ENCODE results near the gene KRT26.
A peak's percentile ranks its signal among the peaks of the same experiment; 100 is the strongest.
"Not testable (repeated sequence)": the region's sequence is repeated elsewhere in the genome, so short reads cannot be mapped to it uniquely, and the experiment has no call there.

Gene KRT26

GRCh38 chr17:40794466-40794865 is 22.5 kb upstream of the KRT26 start:
- DNase-seq = no peak

- no peak for DNase-seq
Measured at GRCh38 chr17:40793832-40794231, 21.8 kb upstream of the KRT26 start.

- DNase-seq = no peak
Measured at GRCh38 chr17:40791787-40792436, 19.9 kb upstream of the KRT26 start.

- DNase-seq = no peak
Measured at GRCh38 chr17:40791111-40791510, 19.1 kb upstream of the KRT26 start.

DNA sequence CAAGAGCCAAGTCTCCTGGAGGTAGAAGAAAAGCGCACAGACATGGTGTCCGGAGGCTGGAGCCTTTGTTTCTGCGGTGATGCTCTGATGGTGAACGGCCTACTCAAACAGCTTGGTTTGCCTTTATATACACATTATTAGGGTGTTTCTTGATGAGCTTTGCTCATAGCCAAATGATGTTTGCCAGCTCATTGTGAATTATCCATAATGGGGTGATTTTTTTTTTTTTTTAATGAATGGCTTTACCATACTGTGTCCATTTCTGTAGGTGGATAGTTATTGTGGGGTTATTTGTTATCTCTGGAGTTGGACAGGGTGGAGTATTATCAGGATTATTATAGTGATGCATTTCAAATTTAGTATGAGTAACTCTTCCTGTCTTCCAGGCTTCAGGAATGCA is 10.4 kb upstream of the KRT26 start, which contains the start of gene KRT27:
Gene KRT27, minus strand, starts transcription at position 101 of the 400 bp plus-strand sequence. Its CDS starts 57 bp downstream, at position 44.
- no peak for DNase-seq

GRCh38 chr17:40779181-40779909 is 7.3 kb upstream of the KRT26 start:
- DNase-seq = no peak

DNA sequence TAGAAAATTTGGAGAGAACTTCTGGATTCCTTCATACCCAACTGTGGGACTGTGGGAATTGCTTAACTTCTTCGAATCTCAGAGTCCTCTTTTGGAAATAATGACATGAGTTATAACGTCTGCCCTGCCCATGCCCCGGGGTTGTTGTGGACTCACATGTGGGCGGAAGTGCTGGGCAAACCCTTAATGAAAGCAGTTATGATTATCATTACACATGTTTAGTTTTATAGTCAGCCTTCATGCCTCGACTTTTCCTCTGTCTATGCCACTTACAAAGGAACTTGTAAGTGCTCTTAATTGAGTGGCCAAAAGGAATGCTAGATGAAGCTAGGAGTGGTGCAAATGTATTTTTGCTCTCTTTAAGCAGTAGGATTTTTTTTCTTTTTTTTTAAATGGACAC is 6.5 kb upstream of the KRT26 start:
- no peak for DNase-seq

DNA sequence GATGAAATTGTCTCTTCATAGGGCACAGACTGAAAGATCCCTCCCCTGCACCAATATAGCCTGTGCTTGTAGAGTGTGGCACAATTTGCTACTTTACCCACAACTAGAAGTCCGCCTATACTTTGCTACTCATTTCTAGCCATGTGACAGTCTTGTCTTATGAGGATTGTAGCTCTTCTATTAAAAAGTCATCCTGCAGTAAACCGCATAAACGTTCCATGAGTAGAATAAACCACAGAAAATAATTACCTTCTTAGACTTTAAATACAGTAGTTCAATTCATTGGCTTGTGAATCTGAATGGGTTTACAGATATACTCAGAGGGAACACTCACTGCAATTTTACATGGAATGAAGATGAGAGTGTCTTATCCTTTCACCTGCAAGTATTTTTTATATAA is 6.0 kb upstream of the KRT26 start:
- no peak for DNase-seq

DNA sequence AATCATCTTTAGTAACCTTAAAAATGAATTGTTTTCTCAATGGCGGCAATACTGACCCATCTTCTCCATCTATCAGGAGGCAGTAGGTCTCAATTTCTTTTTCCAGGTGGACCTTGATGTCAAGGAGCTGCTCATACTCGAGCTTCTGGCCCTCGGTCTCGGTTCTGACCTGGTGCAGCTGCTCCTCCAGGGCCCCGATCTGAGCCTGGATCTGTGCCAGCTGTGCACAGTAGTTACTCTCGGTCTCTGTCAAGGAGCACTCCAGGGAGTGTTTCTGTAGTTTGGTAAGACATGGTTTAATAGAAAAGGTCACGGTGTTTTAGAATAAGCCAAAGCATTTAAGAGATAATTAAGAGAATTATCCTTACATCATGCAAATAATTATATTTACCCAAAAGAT is 5.5 kb upstream of the KRT26 start:
- no peak for DNase-seq

DNA sequence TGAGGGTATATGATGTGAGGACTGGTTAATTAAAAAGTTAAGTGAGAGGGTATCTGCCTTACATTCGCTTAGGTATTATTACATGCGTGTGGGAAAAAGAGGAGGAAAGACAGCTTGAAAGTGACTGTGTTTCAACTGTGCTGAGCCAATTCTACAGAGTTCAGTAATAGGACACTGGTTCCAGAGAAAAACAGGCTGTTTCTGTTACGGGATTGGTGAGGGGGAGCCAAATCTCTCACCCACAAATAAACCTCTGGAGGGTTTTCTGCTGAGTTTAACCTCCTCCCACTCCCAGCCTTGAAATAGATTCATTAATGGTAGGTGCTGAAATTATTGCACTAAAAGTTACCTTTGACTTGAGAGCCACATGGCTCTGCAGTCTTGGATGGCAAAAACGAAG is 3.9 kb upstream of the KRT26 start:
- DNase-seq = no peak

- DNase-seq = no peak
Measured at GRCh38 chr17:40765657-40766056, 6.3 kb downstream of the KRT26 start.

DNA sequence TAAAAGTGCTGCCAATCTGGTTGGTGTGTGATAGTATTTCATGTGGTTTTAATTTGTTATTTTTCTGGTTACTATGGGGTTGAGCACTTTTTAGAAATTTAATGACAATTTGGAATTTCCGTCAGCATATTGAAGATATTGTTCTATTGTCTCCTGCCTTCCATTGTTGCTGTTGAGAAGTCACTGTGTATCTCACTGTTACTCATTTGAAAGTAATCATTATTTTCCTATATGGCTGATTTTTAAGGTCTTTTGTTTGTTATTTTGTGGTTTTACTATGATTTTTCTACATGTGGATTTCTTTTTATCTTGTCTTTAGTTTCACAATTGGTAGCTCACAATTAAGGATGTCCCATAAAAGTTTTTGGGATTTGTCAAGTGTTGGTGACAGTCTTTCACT is 8.2 kb downstream of the KRT26 start:
- no peak for DNase-seq

- DNase-seq = no peak
Measured at GRCh38 chr17:40760105-40761016, 11.6 kb downstream of the KRT26 start.

GRCh38 chr17:40755231-40755630 is 16.8 kb downstream of the KRT26 start, which contains the start of gene KRT25:
TSS of gene KRT25 (minus strand) at chr17:40755331. CDS start at chr17:40755271, 60 bp downstream.
- DNase-seq = no peak

DNA sequence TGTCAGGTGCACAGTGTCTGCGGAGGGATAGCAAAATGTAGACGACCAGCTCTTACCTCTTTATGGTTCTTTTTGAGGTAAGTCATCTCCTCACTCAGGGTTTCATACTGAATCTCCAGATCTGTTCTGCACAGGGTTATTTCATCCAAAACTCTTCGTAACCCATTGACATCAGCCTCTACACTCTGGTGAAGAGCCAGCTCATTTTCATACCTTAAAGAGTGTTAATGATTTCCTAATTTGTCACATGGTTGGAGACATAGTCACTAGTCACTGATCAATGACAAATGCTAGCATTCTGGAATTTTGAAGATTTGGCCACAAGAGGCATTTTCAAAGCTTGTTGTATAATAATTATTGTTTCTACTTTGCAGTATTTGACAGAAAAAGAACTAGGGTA is 18.2 kb downstream of the KRT26 start:
- DNase-seq = no peak

- DNase-seq = no peak
Measured at GRCh38 chr17:40751065-40751464, 20.9 kb downstream of the KRT26 start.

- DNase-seq = no peak
Measured at GRCh38 chr17:40750391-40750790, 21.6 kb downstream of the KRT26 start.

DNA sequence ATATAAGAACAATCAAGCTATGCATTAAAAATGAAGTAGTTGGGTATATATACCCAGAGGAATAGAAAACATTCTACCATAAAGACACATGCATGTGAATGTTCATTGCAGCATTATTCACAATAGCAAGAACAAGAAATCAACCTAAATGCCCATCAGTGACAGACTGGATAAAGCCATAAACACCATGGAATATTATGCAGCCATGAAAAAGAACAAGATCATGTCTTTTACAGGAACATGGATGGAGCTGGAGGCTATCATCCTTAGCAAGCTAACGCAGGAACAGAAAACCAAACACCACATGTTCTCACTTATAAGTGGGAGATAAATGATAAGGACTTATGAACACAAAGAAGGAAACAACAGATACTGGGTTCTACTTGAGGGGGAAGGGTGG is 23.3 kb downstream of the KRT26 start:
- DNase-seq = not testable (repeated sequence)

DNA sequence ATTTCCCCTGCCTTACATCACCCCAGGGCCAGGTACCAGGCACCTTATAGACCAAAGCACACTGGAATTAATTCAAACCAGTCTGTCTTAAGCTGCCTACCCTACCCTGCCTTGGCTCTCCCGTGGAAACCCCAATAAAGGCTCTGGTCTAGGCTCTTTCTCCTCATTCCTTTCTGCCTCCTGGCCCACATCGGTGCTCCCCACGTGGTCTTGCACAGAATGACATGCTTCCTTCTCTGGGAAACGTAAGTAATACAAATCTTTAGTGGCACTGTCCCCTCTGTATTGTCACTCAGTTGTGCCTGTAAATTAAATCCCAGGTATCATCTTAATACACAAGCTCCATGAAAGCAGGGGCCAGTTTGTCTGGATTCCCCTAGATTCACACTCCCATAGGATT is 33.4 kb downstream of the KRT26 start:
- no peak for DNase-seq

DNA sequence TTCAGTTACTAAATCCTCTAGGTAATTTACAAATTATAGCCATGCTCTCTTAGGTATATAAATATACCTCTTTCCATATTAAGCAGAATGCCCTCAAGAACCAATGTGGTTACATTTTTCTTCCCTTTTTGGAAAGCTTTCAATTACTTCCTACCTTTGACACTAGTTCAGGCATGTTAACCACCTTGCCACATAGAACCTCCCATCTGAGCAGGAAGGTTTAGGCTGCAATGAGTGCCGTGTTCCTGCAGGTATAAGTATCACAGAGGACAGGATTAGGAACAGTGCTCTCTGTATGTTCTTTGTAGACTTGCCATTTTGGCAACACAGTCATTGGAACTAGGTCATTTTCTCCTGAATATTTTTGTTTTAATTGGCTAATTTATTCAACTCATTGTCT is 37.0 kb downstream of the KRT26 start:
- DNase-seq = no peak

DNA sequence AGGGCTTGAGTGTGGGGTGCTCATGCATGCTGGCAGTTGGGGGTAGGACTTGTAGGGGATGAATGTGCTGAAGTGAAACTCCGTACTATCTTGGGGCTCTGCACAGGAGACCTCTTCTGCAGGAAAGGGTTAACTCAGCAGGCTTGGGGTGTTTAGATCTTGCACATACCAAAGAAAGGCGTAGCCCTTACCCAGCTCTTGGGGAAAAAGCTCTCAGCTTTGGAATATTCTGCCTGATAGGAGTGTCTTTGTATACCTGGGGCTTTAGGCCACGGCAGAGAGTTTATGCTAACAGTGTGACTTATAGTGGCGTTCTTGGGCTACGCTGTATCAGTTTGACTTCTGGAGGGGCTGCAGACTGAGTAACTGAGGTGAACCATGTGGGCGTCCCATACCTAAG is 38.0 kb downstream of the KRT26 start:
- no peak for DNase-seq

- DNase-seq = no peak
Measured at GRCh38 chr17:40730970-40731369, 41.0 kb downstream of the KRT26 start.

- DNase-seq = peak; percentile 48
Measured at GRCh38 chr17:40727447-40728231, 44.4 kb downstream of the KRT26 start.

Measured in suppressor macrophage treated with lipopolysaccharide for 4 hours (primary cell).